NB4 (cell line): Measurements from ENCODE around the gene TRAPPC10.

Source experiments
- DNase-seq: peaks from one replicate; pipeline ENCODE4 v3.0.0; 2010; ENCODE audit warnings: low read depth
- H3K4me3 ChIP-seq: one replicate; pipeline ENCODE4 v1.5.1; 2011; ENCODE audit warnings: mild to moderate bottlenecking, low read depth, low read length, moderate library complexity
- MYC ChIP-seq: IDR thresholded peaks from 2 replicates; pipeline ENCODE4 v1.6.1; 2011; ENCODE audit warnings: low read depth, low read length
- POLR2A ChIP-seq: IDR thresholded peaks from 2 replicates; pipeline ENCODE4 v1.6.1; 2011; ENCODE audit warnings: mild to moderate bottlenecking; ENCODE audit not compliant: insufficient read length; ENCODE audit errors: extremely low read depth
- TF ChIP-seq, protein P1 (sequence below): IDR thresholded peaks from one replicate; pipeline ENCODE4 v1.5.1; 2012; ENCODE audit warnings: low read depth, low read length
- TF ChIP-seq, protein P2 (sequence below): IDR thresholded peaks from 2 replicates; pipeline ENCODE4 v1.6.1; 2011; ENCODE audit warnings: low read depth, low read length

TRAPPC10 gene

DNA sequence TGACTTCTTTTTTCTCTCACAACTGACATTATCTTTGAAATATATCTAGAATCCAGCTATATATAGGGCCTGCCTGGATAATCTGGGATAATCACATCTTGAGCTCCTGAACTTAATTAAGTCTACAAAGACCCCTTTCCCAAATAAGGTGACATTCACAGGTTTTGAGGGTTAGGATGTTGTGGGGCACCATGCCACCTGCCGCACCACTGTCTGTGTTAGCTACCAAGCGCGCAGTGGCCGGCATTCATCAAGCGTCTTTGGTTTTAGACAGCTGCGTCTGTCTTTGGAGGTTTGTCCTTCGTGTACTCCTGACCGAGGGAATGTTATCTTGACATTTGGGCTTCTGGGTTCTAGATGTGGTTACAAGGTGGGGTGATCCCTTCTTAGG is 7.5 kb downstream of the TRAPPC10 start:
- no peak overlapping the region for H3K4me3 ChIP-seq
- no peak for DNase-seq
- no peak for TF ChIP-seq POLR2A
- TF ChIP-seq, protein P1, sequence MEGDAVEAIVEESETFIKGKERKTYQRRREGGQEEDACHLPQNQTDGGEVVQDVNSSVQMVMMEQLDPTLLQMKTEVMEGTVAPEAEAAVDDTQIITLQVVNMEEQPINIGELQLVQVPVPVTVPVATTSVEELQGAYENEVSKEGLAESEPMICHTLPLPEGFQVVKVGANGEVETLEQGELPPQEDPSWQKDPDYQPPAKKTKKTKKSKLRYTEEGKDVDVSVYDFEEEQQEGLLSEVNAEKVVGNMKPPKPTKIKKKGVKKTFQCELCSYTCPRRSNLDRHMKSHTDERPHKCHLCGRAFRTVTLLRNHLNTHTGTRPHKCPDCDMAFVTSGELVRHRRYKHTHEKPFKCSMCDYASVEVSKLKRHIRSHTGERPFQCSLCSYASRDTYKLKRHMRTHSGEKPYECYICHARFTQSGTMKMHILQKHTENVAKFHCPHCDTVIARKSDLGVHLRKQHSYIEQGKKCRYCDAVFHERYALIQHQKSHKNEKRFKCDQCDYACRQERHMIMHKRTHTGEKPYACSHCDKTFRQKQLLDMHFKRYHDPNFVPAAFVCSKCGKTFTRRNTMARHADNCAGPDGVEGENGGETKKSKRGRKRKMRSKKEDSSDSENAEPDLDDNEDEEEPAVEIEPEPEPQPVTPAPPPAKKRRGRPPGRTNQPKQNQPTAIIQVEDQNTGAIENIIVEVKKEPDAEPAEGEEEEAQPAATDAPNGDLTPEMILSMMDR = no peak
- no peak for TF ChIP-seq MYC
- TF ChIP-seq, protein P2, sequence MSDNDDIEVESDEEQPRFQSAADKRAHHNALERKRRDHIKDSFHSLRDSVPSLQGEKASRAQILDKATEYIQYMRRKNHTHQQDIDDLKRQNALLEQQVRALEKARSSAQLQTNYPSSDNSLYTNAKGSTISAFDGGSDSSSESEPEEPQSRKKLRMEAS = no peak

DNA sequence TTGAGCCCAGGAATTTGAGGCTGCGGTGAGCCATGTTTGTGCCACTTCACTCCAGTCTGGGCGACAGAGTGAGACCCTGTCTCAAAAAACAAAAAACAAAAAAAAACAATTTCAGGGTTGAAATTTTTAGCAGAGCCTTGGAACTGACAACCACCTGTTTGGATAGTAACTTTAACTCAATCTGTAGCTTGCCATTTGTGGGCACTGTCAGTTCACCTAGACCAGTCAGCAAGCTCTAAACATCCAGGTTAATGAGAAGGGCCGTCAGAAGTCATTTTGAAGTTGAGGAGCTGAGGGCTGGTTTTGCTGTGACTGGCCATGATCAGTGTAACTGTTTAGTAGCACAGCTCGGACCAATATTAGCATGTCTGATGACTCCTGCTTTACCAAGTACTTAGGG is 8.4 kb downstream of the TRAPPC10 start:
- no peak overlapping the region for H3K4me3 ChIP-seq
- TF ChIP-seq MYC (no peak), POLR2A (no peak)
- TF ChIP-seq, protein P1 = no peak
- TF ChIP-seq, protein P2 = no peak

DNA sequence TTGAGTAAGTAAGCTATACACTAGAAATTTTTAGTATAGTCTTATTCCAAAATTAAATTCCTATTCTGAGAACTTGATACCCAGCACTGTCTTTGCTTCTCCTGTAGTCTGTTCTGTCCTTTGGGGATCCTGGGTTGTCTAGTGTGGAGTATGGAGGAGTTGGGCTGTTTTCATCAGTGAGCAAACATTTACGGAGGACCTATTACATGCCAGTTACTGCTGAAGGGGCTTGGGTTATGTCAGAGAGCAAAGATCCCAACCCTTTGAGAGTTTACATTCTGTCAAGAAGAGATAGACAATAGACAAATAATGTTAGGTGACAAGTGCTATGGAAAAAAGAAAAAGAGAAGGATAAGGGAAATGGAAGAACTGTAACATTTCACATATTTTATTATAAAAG is 9.0 kb downstream of the TRAPPC10 start:
- H3K4me3 ChIP-seq = no peak overlapping the region
- DNase-seq = no peak
- TF ChIP-seq, protein P2 = no peak
- TF ChIP-seq, protein P1 = no peak
- TF ChIP-seq MYC (no peak), POLR2A (no peak)

More for the DNA sequence above, 8.4 kb downstream of the TRAPPC10 start:
- DNase-seq = no peak

DNA sequence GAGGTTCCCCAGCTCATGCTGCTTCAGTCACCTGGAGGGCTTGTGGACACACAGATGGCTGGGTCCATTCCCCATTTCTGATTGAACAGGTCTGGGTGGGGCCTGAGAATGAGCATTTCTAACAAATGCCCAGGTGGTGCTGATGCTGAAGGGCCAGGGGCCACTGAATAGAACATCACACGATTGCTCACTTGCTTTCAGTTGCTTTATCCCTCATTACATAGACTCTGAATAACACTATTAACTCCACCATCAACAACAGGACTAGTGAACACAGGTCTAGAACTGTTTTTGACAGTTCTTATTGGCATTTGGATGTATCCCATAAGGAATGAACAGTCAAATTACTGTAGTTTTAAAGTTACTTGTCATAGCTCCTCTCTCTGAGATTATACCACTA is 12.1 kb downstream of the TRAPPC10 start:
- DNase-seq = no peak
- H3K4me3 ChIP-seq = no peak overlapping the region
- TF ChIP-seq, protein P1 = no peak
- TF ChIP-seq, protein P2 = no peak

DNA sequence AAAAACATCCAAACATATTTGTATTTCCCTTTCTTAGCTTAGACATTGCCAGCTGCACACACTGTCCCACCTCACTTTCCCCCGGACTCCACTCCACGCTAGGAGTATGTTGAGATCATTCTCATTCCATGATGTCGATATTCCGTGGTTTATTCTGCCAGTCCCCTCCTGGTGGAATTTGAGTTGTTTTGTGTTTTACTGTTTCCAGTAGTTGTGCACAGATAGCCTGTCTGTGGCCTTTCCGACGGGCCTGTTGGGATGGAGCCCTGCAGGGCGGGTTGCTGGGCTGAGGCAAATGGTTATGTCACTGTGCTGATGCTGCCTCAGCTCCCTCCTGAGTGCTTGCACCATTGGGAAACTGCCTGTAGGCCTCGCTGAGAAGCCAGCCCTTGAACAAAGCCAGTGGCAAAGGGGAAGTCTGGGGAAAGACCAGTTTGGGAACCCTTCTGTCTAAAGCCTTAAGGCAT is 12.8 kb downstream of the TRAPPC10 start:
- no peak overlapping the region for H3K4me3 ChIP-seq
- TF ChIP-seq, protein P2 = no peak
- no peak for TF ChIP-seq POLR2A
- TF ChIP-seq, protein P1 = no peak
- no peak for TF ChIP-seq MYC
- peak; percentile 76 for DNase-seq
